H9 (cell line): ENCODE measurements around the gene SLC19A1. TPM values are rescaled to one million over a fixed set of nuclear protein-coding genes. Genes with fewer than 3 reads are reported as not detected.

Experiments
- DNase-seq: peaks from one replicate; pipeline ENCODE4 v3.0.0-alpha.2; 2017
- H2AFZ ChIP-seq: one replicate; pipeline ENCODE4 v1.6.1; 2013; ENCODE audit warnings: mild to moderate bottlenecking, low read length, control low read depth, moderate library complexity
- H2AK5ac ChIP-seq: 2 replicates; pipeline ENCODE4 v1.6.1; 2013; ENCODE audit warnings: low read length, control low read depth, mixed read lengths; ENCODE audit not compliant: insufficient read length
- H2BK120ac ChIP-seq: one replicate; pipeline ENCODE4 v1.6.1; 2013; ENCODE audit warnings: low read depth, mild to moderate bottlenecking, low read length, control low read depth, inconsistent platforms; ENCODE audit not compliant: poor library complexity, severe bottlenecking
- H2BK12ac ChIP-seq: 2 replicates; pipeline ENCODE4 v1.6.1; 2013; ENCODE audit warnings: low read length, control low read depth, mixed read lengths, low read depth; ENCODE audit not compliant: insufficient read length
- H2BK15ac ChIP-seq: 2 replicates; pipeline ENCODE4 v1.6.1; 2013; ENCODE audit warnings: low read depth, low read length, control low read depth
- H2BK20ac ChIP-seq: one replicate; pipeline ENCODE4 v1.6.1; 2013; ENCODE audit warnings: low read depth, mild to moderate bottlenecking, low read length, control low read depth, inconsistent platforms; ENCODE audit not compliant: poor library complexity, severe bottlenecking
- H2BK5ac ChIP-seq: 2 replicates; pipeline ENCODE4 v1.6.1; 2013; ENCODE audit warnings: low read length, control low read depth, mixed read lengths; ENCODE audit not compliant: insufficient read length
- H3K14ac ChIP-seq: 2 replicates; pipeline ENCODE4 v1.6.1; 2013; ENCODE audit warnings: low read length, control low read depth; ENCODE audit not compliant: insufficient read depth
- H3K18ac ChIP-seq: 2 replicates; pipeline ENCODE4 v1.6.1; 2013; ENCODE audit warnings: low read depth, mild to moderate bottlenecking, mixed read lengths, low read length, control low read depth; ENCODE audit not compliant: insufficient read length
- H3K23ac ChIP-seq: 2 replicates; pipeline ENCODE4 v1.6.1; 2013; ENCODE audit warnings: low read length, control low read depth, mixed read lengths, low read depth; ENCODE audit not compliant: insufficient read length
- H3K23me2 ChIP-seq: 2 replicates; pipeline ENCODE4 v1.6.1; 2013; ENCODE audit warnings: low read depth, mild to moderate bottlenecking, mixed read lengths, low read length, control low read depth; ENCODE audit not compliant: insufficient read length, poor library complexity, severe bottlenecking
- H3K27ac ChIP-seq: 2 replicates; pipeline ENCODE4 v1.5.1; 2013; ENCODE audit warnings: low read length, control low read depth, mixed read lengths, low read depth; ENCODE audit not compliant: insufficient read length
- H3K27me3 ChIP-seq: 2 replicates; pipeline ENCODE4 v1.6.1; 2013; ENCODE audit warnings: low read length, control low read depth, inconsistent platforms; ENCODE audit not compliant: insufficient read depth
- H3K4ac ChIP-seq: 2 replicates; pipeline ENCODE4 v1.6.1; 2013; ENCODE audit warnings: low read depth, mild to moderate bottlenecking, control low read depth, inconsistent platforms, low read length, moderate library complexity
- H3K4me1 ChIP-seq: 2 replicates; pipeline ENCODE4 v1.6.1; 2013; ENCODE audit warnings: low read length, control low read depth, inconsistent platforms; ENCODE audit not compliant: insufficient read depth
- H3K4me2 ChIP-seq: 2 replicates; pipeline ENCODE4 v1.6.1; 2013; ENCODE audit warnings: low read length, control low read depth, mixed read lengths; ENCODE audit not compliant: insufficient read length, insufficient read depth
- H3K56ac ChIP-seq: 2 replicates; pipeline ENCODE4 v1.6.1; 2013; ENCODE audit warnings: low read depth, mild to moderate bottlenecking, mixed read lengths, low read length, control low read depth; ENCODE audit not compliant: insufficient read length
- H3K79me1 ChIP-seq: 2 replicates; pipeline ENCODE4 v1.6.1; 2013; ENCODE audit warnings: low read depth, mild to moderate bottlenecking, moderate library complexity, low read length, control low read depth, inconsistent platforms; ENCODE audit not compliant: insufficient read depth, poor library complexity, severe bottlenecking
- H3K79me2 ChIP-seq: 2 replicates; pipeline ENCODE4 v1.6.1; 2013; ENCODE audit warnings: low read length, control low read depth, inconsistent platforms; ENCODE audit not compliant: insufficient read depth
- H3K9ac ChIP-seq: 2 replicates; pipeline ENCODE4 v1.6.1; 2013; ENCODE audit warnings: low read length, control low read depth, mixed read lengths; ENCODE audit not compliant: insufficient read length; ENCODE audit errors: extremely low read depth
- H3K9me3 ChIP-seq: one replicate; pipeline ENCODE4 v1.6.1; 2013; ENCODE audit warnings: low read depth, low read length, inconsistent platforms; ENCODE audit not compliant: control insufficient read depth
- H3T11ph ChIP-seq: one replicate; pipeline ENCODE4 v1.6.1; 2013; ENCODE audit warnings: mild to moderate bottlenecking, low read length, control low read depth, inconsistent platforms
- H4K20me1 ChIP-seq: one replicate; pipeline ENCODE4 v1.6.1; 2013; ENCODE audit not compliant: control insufficient read depth, insufficient read length, insufficient read depth
- H4K5ac ChIP-seq: 2 replicates; pipeline ENCODE4 v1.6.1; 2013; ENCODE audit warnings: low read depth, mild to moderate bottlenecking, mixed read lengths, low read length, control low read depth; ENCODE audit not compliant: insufficient read length
- H4K8ac ChIP-seq: replicated peaks from 2 replicates; pipeline ENCODE4 v1.6.1; 2013; ENCODE audit warnings: low read length, control low read depth, mixed read lengths, low read depth; ENCODE audit not compliant: insufficient read length
- H4K91ac ChIP-seq: 2 replicates; pipeline ENCODE4 v1.6.1; 2013; ENCODE audit warnings: low read depth, mild to moderate bottlenecking, moderate library complexity, mixed read lengths, low read length, control low read depth; ENCODE audit not compliant: insufficient read length
- H3K27ac Mint-ChIP-seq, 3 experiments: 2 replicates in 2 of 3; 3 replicates in 1 of 3; pipeline ENCODE4 v1.8.0; 2020 to 2021; ENCODE audit warnings: mixed read lengths in 3 of 3, mild to moderate bottlenecking in 1 of 3, moderate library complexity in 1 of 3
- H3K27me3 Mint-ChIP-seq: 2 replicates; pipeline ENCODE4 v1.8.0; 2021; ENCODE audit warnings: low read depth, mild to moderate bottlenecking, moderate library complexity, mixed read lengths
- H3K36me3 Mint-ChIP-seq, 3 experiments: 2 replicates in 2 of 3; 3 replicates in 1 of 3; pipeline ENCODE4 v1.8.0; 2020 to 2021; ENCODE audit warnings: low read depth in 3 of 3, mixed read lengths in 3 of 3; ENCODE audit not compliant: insufficient read depth in 1 of 3
- H3K4me1 Mint-ChIP-seq, 2 experiments: 2 replicates each; pipeline ENCODE4 v1.8.0; 2020; ENCODE audit warnings: mixed read lengths in 2 of 2
- H3K4me3 Mint-ChIP-seq, 2 experiments: 2 replicates in 1 of 2; 3 replicates in 1 of 2; pipeline ENCODE4 v1.8.0; 2020 to 2021; ENCODE audit warnings: mild to moderate bottlenecking in 2 of 2, mixed read lengths in 2 of 2, moderate library complexity in 1 of 2
- H3K9me3 Mint-ChIP-seq, 2 experiments: 2 replicates in 1 of 2; 3 replicates in 1 of 2; pipeline ENCODE4 v1.8.0; 2020; ENCODE audit warnings: mild to moderate bottlenecking in 2 of 2, mixed read lengths in 2 of 2, moderate library complexity in 1 of 2
- WGBS: extraction: QIAGEN DNeasy Blood & Tissue Kit; methylation state at CpG from one replicate; pipeline ENCODE4 v1.1.7; 2013; ENCODE audit warnings: missing lambda C conversion rate, low lambda C conversion rate, mixed read lengths; ENCODE audit not compliant: insufficient read length; ENCODE audit errors: extremely low coverage; 5-methylcytosine and 5-hydroxymethylcytosine counted together
- total RNA-seq: library from RNA; stranded (reverse); gene quantifications from 2 replicates; pipeline ENCODE4 v1.2.1, GENCODE V29; 2021
- TF ChIP-seq, protein P1 (sequence below): fragments of 200-600 bp; sonication (generic); conservative IDR thresholded peaks from 3 replicates; pipeline ENCODE4 v1.8.0; 2021; ENCODE audit warnings: antibody characterized with exemption, mild to moderate bottlenecking

SLC19A1 gene
- total RNA-seq, 1 experiment from 2014 or later = 32.4 TPM

DNA sequence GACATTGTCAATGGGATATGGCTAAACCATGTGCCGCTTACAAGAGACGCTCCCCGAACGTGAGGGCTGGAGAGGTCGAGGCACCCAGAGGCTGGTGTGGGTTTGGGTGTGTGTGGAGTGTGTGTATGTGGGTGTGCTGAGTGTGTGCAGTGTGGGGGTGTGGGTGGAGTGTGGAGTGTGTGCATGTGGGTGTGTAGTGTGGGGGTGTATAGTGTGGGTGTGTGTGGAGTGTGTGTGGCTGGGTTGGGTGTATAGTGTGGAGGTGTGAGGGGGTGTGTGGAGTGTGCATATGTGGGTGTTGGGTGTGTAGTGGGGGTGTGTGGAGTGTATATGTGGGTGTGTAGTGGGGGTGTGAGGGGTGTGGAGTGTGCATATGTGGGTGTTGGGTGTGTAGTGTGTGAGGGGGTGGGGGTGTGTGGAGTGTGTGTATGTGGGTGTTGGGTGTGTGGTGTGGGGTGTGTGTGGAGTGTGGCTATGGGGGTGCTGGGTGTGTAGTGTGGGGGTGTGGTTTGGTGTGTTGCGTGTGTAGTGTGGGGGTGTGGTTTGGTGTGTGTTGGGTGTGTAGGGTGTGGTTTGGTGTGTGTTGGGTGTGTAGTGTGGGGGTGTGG is 42.2 kb downstream of the SLC19A1 start:
- H3K4me1 ChIP-seq = no peaks in the 10 kb centered on the region
- peaks cover 29 to 66% (median 56%) of the 10 kb centered on the region in 3 experiments for H3K36me3 Mint-ChIP-seq
- TF ChIP-seq, protein P1, sequence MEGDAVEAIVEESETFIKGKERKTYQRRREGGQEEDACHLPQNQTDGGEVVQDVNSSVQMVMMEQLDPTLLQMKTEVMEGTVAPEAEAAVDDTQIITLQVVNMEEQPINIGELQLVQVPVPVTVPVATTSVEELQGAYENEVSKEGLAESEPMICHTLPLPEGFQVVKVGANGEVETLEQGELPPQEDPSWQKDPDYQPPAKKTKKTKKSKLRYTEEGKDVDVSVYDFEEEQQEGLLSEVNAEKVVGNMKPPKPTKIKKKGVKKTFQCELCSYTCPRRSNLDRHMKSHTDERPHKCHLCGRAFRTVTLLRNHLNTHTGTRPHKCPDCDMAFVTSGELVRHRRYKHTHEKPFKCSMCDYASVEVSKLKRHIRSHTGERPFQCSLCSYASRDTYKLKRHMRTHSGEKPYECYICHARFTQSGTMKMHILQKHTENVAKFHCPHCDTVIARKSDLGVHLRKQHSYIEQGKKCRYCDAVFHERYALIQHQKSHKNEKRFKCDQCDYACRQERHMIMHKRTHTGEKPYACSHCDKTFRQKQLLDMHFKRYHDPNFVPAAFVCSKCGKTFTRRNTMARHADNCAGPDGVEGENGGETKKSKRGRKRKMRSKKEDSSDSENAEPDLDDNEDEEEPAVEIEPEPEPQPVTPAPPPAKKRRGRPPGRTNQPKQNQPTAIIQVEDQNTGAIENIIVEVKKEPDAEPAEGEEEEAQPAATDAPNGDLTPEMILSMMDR = no peak

More for the DNA sequence above, 42.2 kb downstream of the SLC19A1 start:
- Histone ChIP-seq H3K79me1 (no peaks in the 10 kb centered on the region), H4K20me1 (peaks cover 4% of the 10 kb centered on the region), H3K56ac (no peak overlapping the region), H2BK12ac (no peak overlapping the region), H3K14ac (no peak overlapping the region), H2BK20ac (no peak overlapping the region), H3K23me2 (peaks cover 3% of the 10 kb centered on the region), H2AFZ (no peak overlapping the region), H2BK15ac (no peak overlapping the region), H3K23ac (no peak overlapping the region), H3K4ac (no peak overlapping the region), H4K91ac (no peak overlapping the region), H3K18ac (no peak overlapping the region), H3K27ac (no peak overlapping the region), H4K5ac (no peak overlapping the region), H4K8ac (no peak overlapping the region), H2AK5ac (no peak overlapping the region), H3K79me2 (no peaks in the 10 kb centered on the region), H2BK5ac (no peak overlapping the region), H3K9me3 (no peaks in the 10 kb centered on the region), H3K27me3 (no peaks in the 10 kb centered on the region), H2BK120ac (no peak overlapping the region), H3K9ac (no peak overlapping the region), H3K4me2 (no peak overlapping the region), H3T11ph (no peak overlapping the region)
- Mint-ChIP-seq H3K27ac (no peak overlapping the region), H3K4me1 (no peaks in the 10 kb centered on the region), H3K27me3 (no peaks in the 10 kb centered on the region; the same call in 1 of the 2 replicates), H3K4me3 (no peak overlapping the region), H3K9me3 (no peaks in the 10 kb centered on the region; a peak in 1 of 5 replicates)
- 100% methylated on average over 1 of the region's 6 CpGs for WGBS
- no peak for DNase-seq
